ENCODE data around the gene EPHB2.
"Not testable (repeated sequence)": the region's sequence is repeated elsewhere in the genome, so short reads cannot be mapped to it uniquely, and the experiment has no call there.

The EPHB2 gene

GRCh38 chr1:22941257-22941656 lies 230.6 kb downstream of the EPHB2 start:
- Histone ChIP-seq H3K9ac (ENCODE audit: low read length) (no peak overlapping the region), H3K79me2 (ENCODE audit: low read length) (no peaks in the 10 kb centered on the region), H3K4me1 (ENCODE audit: low read length) (no peaks in the 10 kb centered on the region), H3K9me2 (replicated peaks; ENCODE audit: insufficient read depth, low read length) (no peaks in the 10 kb centered on the region), H4K20me1 (ENCODE audit: insufficient read depth, low read length) (no peaks in the 10 kb centered on the region), H3K27me3 (replicated peaks; ENCODE audit: insufficient read depth, low read length) (peaks cover 75% of the 10 kb centered on the region), H3K4me3 (ENCODE audit: low read length) (no peak overlapping the region), H3K27ac (ENCODE audit: low read length) (no peak overlapping the region), H2AFZ (ENCODE audit: low read length) (no peak overlapping the region), H3F3A (ENCODE audit: insufficient read depth, low read length) (no peaks in the 10 kb centered on the region), H3K36me3 (replicated peaks; ENCODE audit: insufficient read depth, low read length) (no peaks in the 10 kb centered on the region), H3K4me2 (ENCODE audit: low read depth, low read length) (no peak overlapping the region), H3K9me3 (replicated peaks; ENCODE audit: insufficient read depth, low read length) (no peaks in the 10 kb centered on the region)
- no peak for TF ChIP-seq CTCF (IDR thresholded peaks at IDR 0.05; ENCODE audit: low read length)
- TF ChIP-seq EZH2 (optimal IDR thresholded peaks at IDR 0.05; ENCODE audit: low read depth, low read length): no peak
- TF ChIP-seq EZH2phosphoT487 (IDR thresholded peaks at IDR 0.05; ENCODE audit: low read length): no peak
- DNase-seq: no peak

- Histone ChIP-seq H3K9me3 (replicated peaks; ENCODE audit: insufficient read depth, low read length) (no peaks in the 10 kb centered on the region), H3K4me1 (ENCODE audit: low read length) (no peaks in the 10 kb centered on the region), H3K27me3 (replicated peaks; ENCODE audit: insufficient read depth, low read length) (peaks cover 86% of the 10 kb centered on the region), H3K27ac (ENCODE audit: low read length) (no peak overlapping the region), H3K36me3 (replicated peaks; ENCODE audit: insufficient read depth, low read length) (no peaks in the 10 kb centered on the region), H3K9ac (ENCODE audit: low read length) (no peak overlapping the region), H3F3A (ENCODE audit: insufficient read depth, low read length) (no peaks in the 10 kb centered on the region), H3K9me2 (replicated peaks; ENCODE audit: insufficient read depth, low read length) (no peaks in the 10 kb centered on the region), H2AFZ (ENCODE audit: low read length) (no peak overlapping the region), H3K79me2 (ENCODE audit: low read length) (no peaks in the 10 kb centered on the region), H4K20me1 (ENCODE audit: insufficient read depth, low read length) (no peaks in the 10 kb centered on the region), H3K4me3 (ENCODE audit: low read length) (no peak overlapping the region), H3K4me2 (ENCODE audit: low read depth, low read length) (no peak overlapping the region)
- DNase-seq: no peak
- TF ChIP-seq EZH2phosphoT487 (IDR thresholded peaks at IDR 0.05; ENCODE audit: low read length) (no peak), CTCF (IDR thresholded peaks at IDR 0.05; ENCODE audit: low read length) (no peak), EZH2 (optimal IDR thresholded peaks at IDR 0.05; ENCODE audit: low read depth, low read length) (no peak)
These were observed 233.9 kb downstream of the EPHB2 start for GRCh38 chr1:22944346-22945055.

GRCh38 chr1:22945171-22945570 lies 234.5 kb downstream of the EPHB2 start:
- not testable (repeated sequence) for H3K36me3 ChIP-seq (replicated peaks; ENCODE audit: insufficient read depth, low read length); H3F3A ChIP-seq (ENCODE audit: insufficient read depth, low read length); DNase-seq; H3K9ac ChIP-seq (ENCODE audit: low read length); H3K9me2 ChIP-seq (replicated peaks; ENCODE audit: insufficient read depth, low read length); H3K4me1 ChIP-seq (ENCODE audit: low read length); H3K4me3 ChIP-seq (ENCODE audit: low read length); H3K4me2 ChIP-seq (ENCODE audit: low read depth, low read length); H3K27ac ChIP-seq (ENCODE audit: low read length); H4K20me1 ChIP-seq (ENCODE audit: insufficient read depth, low read length); H2AFZ ChIP-seq (ENCODE audit: low read length); H3K9me3 ChIP-seq (replicated peaks; ENCODE audit: insufficient read depth, low read length); H3K79me2 ChIP-seq (ENCODE audit: low read length)
- peaks cover 85% of the 10 kb centered on the region for H3K27me3 ChIP-seq (replicated peaks; ENCODE audit: insufficient read depth, low read length)

GRCh38 chr1:22949822-22950331 lies 239.2 kb downstream of the EPHB2 start:
- Histone ChIP-seq H3K4me1 (ENCODE audit: low read length) (no peaks in the 10 kb centered on the region), H3K27me3 (replicated peaks; ENCODE audit: insufficient read depth, low read length) (peaks cover 81% of the 10 kb centered on the region), H3K9me2 (replicated peaks; ENCODE audit: insufficient read depth, low read length) (no peaks in the 10 kb centered on the region), H3K9ac (ENCODE audit: low read length) (no peak overlapping the region), H4K20me1 (ENCODE audit: insufficient read depth, low read length) (no peaks in the 10 kb centered on the region), H3K27ac (ENCODE audit: low read length) (no peak overlapping the region), H3F3A (ENCODE audit: insufficient read depth, low read length) (no peaks in the 10 kb centered on the region), H3K4me2 (ENCODE audit: low read depth, low read length) (no peak overlapping the region), H3K9me3 (replicated peaks; ENCODE audit: insufficient read depth, low read length) (no peaks in the 10 kb centered on the region), H3K36me3 (replicated peaks; ENCODE audit: insufficient read depth, low read length) (no peaks in the 10 kb centered on the region), H3K79me2 (ENCODE audit: low read length) (no peaks in the 10 kb centered on the region), H3K4me3 (ENCODE audit: low read length) (no peak overlapping the region), H2AFZ (ENCODE audit: low read length) (no peak overlapping the region)
- TF ChIP-seq EZH2 (optimal IDR thresholded peaks at IDR 0.05; ENCODE audit: low read depth, low read length): no peak
- TF ChIP-seq CTCF (IDR thresholded peaks at IDR 0.05; ENCODE audit: low read length): no peak
- TF ChIP-seq EZH2phosphoT487 (IDR thresholded peaks at IDR 0.05; ENCODE audit: low read length): no peak
- no peak for DNase-seq

Measured in MM.1S (cell line).